IMR-90 (cell line): ENCODE data around the gene APOL3. TPM values are rescaled to one million over a fixed set of nuclear protein-coding genes. Genes with fewer than 3 reads are reported as not detected.
"Not testable (repeated sequence)": the region's sequence is repeated elsewhere in the genome, so short reads cannot be mapped to it uniquely, and the experiment has no call there.

Experiments
- ATAC-seq: fragments of 200-7000 bp; cut with Tn5 transposase; 2 replicates; pipeline ENCODE4 v1.9.1; 2020; ENCODE audit warnings: low read depth, mild to moderate bottlenecking, moderate library complexity
- BruUV-seq: library from RNA; stranded (reverse); fragments of 400-500 nt; replicated peaks from 2 replicates; lab custom pipeline; 2021; lab: Mats Ljungman, UMichigan
- CTCF ChIA-PET: fragments of 300-600 bp; formaldehyde crosslinking; extraction: SDS; loops from one replicate; lab custom pipeline; 2021; ENCODE audit warnings: antibody characterized with exemption; lab: Yijun Ruan, JAX
- POLR2A ChIA-PET: fragments of 300-600 bp; sonication (Branson Sonifier 250); formaldehyde crosslinking; loops from one replicate; lab custom pipeline; 2022; ENCODE audit warnings: antibody characterized with exemption; ENCODE audit not compliant: unreplicated experiment; lab: Charles Lee
- DNase-seq: peaks from one replicate; pipeline ENCODE4 v3.0.0; 2013
- H2AFZ ChIP-seq: replicated peaks from 2 replicates; pipeline ENCODE3; 2013; ENCODE audit warnings: low read length, mild to moderate bottlenecking; ENCODE audit not compliant: poor library complexity
- H2AK5ac ChIP-seq: 2 replicates; pipeline ENCODE4 v1.6.1; 2013; ENCODE audit warnings: low read depth, low read length, inconsistent platforms
- H2AK9ac ChIP-seq: replicated peaks from 2 replicates; pipeline ENCODE3; 2013; ENCODE audit warnings: mild to moderate bottlenecking, low read depth, low read length, moderate library complexity; ENCODE audit not compliant: poor library complexity
- H2BK120ac ChIP-seq: 2 replicates; pipeline ENCODE4 v1.6.1; 2013; ENCODE audit warnings: low read depth, low read length, inconsistent platforms
- H2BK15ac ChIP-seq: 3 replicates; pipeline ENCODE4 v1.6.1; 2013; ENCODE audit warnings: low read depth, low read length, inconsistent platforms
- H2BK20ac ChIP-seq: 2 replicates; pipeline ENCODE4 v1.6.1; 2013; ENCODE audit warnings: low read depth, mild to moderate bottlenecking, inconsistent platforms, low read length, moderate library complexity
- H2BK5ac ChIP-seq: 2 replicates; pipeline ENCODE4 v1.6.1; 2013; ENCODE audit warnings: mild to moderate bottlenecking, low read depth, low read length, inconsistent platforms; ENCODE audit not compliant: poor library complexity, severe bottlenecking
- H3K14ac ChIP-seq: replicated peaks from 2 replicates; pipeline ENCODE4 v1.6.1; 2013; ENCODE audit warnings: low read depth, low read length, inconsistent platforms
- H3K18ac ChIP-seq: 2 replicates; pipeline ENCODE4 v1.6.1; 2013; ENCODE audit warnings: low read depth, low read length, control low read depth
- H3K23ac ChIP-seq: 2 replicates; pipeline ENCODE4 v1.6.1; 2013; ENCODE audit warnings: low read depth, low read length, inconsistent platforms
- H3K27ac ChIP-seq: 2 replicates; pipeline ENCODE4 v1.5.1; 2013; ENCODE audit warnings: mild to moderate bottlenecking, control low read depth, low read length; ENCODE audit not compliant: insufficient read depth
- H3K27me3 ChIP-seq: 2 replicates; pipeline ENCODE4 v1.6.1; 2013; ENCODE audit warnings: low read length; ENCODE audit not compliant: control insufficient read depth, insufficient read depth
- H3K36me3 ChIP-seq: 2 replicates; pipeline ENCODE4 v1.6.1; 2013; ENCODE audit warnings: low read length, mixed read lengths; ENCODE audit not compliant: control insufficient read depth, insufficient read depth
- H3K4ac ChIP-seq: 2 replicates; pipeline ENCODE4 v1.6.1; 2013; ENCODE audit warnings: low read depth, low read length, inconsistent platforms
- H3K4me1 ChIP-seq: 2 replicates; pipeline ENCODE4 v1.6.1; 2013; ENCODE audit warnings: low read length, mixed read lengths; ENCODE audit not compliant: control insufficient read depth, insufficient read depth
- H3K4me2 ChIP-seq: 2 replicates; pipeline ENCODE4 v1.6.1; 2013; ENCODE audit warnings: low read depth, mild to moderate bottlenecking, control low read depth, low read length, moderate library complexity
- H3K4me3 ChIP-seq: 2 replicates; pipeline ENCODE4 v1.5.1; 2013; ENCODE audit warnings: low read depth, mild to moderate bottlenecking, control low read depth, low read length, moderate library complexity; ENCODE audit not compliant: insufficient read depth
- H3K56ac ChIP-seq: 2 replicates; pipeline ENCODE4 v1.6.1; 2013; ENCODE audit warnings: low read length, inconsistent platforms; ENCODE audit not compliant: insufficient read depth; ENCODE audit errors: extremely low read depth
- H3K79me1 ChIP-seq, 2 experiments: 2 replicates each; pipeline ENCODE4 v1.6.1; 2013; ENCODE audit warnings: low read length in 2 of 2, inconsistent platforms in 1 of 2, low read depth in 1 of 2
- H3K9ac ChIP-seq: 2 replicates; pipeline ENCODE4 v1.6.1; 2013; ENCODE audit warnings: low read depth, low read length, control low read depth
- H3K9me1 ChIP-seq: 2 replicates; pipeline ENCODE4 v1.6.1; 2013; ENCODE audit warnings: low read length, inconsistent platforms; ENCODE audit not compliant: insufficient read depth
- H3K9me3 ChIP-seq: 2 replicates; pipeline ENCODE4 v1.6.1; 2013; ENCODE audit warnings: low read length; ENCODE audit not compliant: control insufficient read depth, insufficient read depth
- H4K20me1 ChIP-seq: 2 replicates; pipeline ENCODE4 v1.6.1; 2013; ENCODE audit warnings: low read length, inconsistent platforms; ENCODE audit not compliant: insufficient read depth
- H4K5ac ChIP-seq: 2 replicates; pipeline ENCODE4 v1.6.1; 2013; ENCODE audit warnings: mild to moderate bottlenecking, low read depth, low read length, control low read depth
- H4K8ac ChIP-seq, 2 experiments: 2 replicates each; pipeline ENCODE4 v1.6.1; 2013; ENCODE audit warnings: low read depth in 2 of 2, low read length in 2 of 2, control low read depth in 1 of 2, inconsistent platforms in 1 of 2
- H4K91ac ChIP-seq: 2 replicates; pipeline ENCODE4 v1.6.1; 2013; ENCODE audit warnings: low read depth, low read length, inconsistent platforms; ENCODE audit not compliant: insufficient read depth
- MAFK ChIP-seq: IDR thresholded peaks from 2 replicates; pipeline ENCODE4 v1.6.1; 2012; ENCODE audit warnings: low read depth, low read length, improper control_type of control experiment
- MAZ ChIP-seq: IDR thresholded peaks from 2 replicates; pipeline ENCODE4 v1.6.1; 2012; ENCODE audit warnings: low read depth, mild to moderate bottlenecking, low read length, improper control_type of control experiment, moderate library complexity, borderline replicate concordance
- MXI1 ChIP-seq: IDR thresholded peaks from 2 replicates; pipeline ENCODE4 v1.6.1; 2012; ENCODE audit warnings: low read depth, mild to moderate bottlenecking, low read length, moderate library complexity, borderline replicate concordance
- NFE2L2 ChIP-seq: fragments of 150-350 bp; IDR thresholded peaks from 2 replicates; pipeline ENCODE4 v1.6.1; 2016; ENCODE audit warnings: low read depth, mild to moderate bottlenecking, low read length
- POLR2A ChIP-seq: IDR thresholded peaks from 2 replicates; pipeline ENCODE4 v1.6.1; 2012; ENCODE audit warnings: mild to moderate bottlenecking, low read depth, low read length
- RAD21 ChIP-seq: IDR thresholded peaks from 2 replicates; pipeline ENCODE4 v1.6.1; 2012; ENCODE audit warnings: low read length, improper control_type of control experiment
- USF2 ChIP-seq: fragments of 150-350 bp; IDR thresholded peaks from 2 replicates; pipeline ENCODE4 v1.6.1; 2017; ENCODE audit warnings: mild to moderate bottlenecking, antibody characterized with exemption, low read length, low read depth
- WGBS, 2 experiments: methylation state at CpG; one replicate each; pipeline versions ENCODE4 v1.1.5 to v1.1.7; 2013; ENCODE audit warnings: missing lambda C conversion rate in 2 of 2; ENCODE audit not compliant: insufficient read length in 1 of 2; ENCODE audit errors: extremely low coverage in 2 of 2; 5-methylcytosine and 5-hydroxymethylcytosine counted together
- dilution Hi-C: fragments of 300-500 bp; cut with HindIII; formaldehyde crosslinking; loops from one replicate; pipeline ENCODE4 v1.14.3; 2018; ENCODE audit warnings: low sequenced_read_pairs; ENCODE audit not compliant: unreplicated experiment
- in situ Hi-C: fragments of 300-500 bp; cut with MboI; formaldehyde crosslinking; loops from 3 replicates; pipeline ENCODE4 v1.14.3; 2019; ENCODE audit warnings: low sequenced_read_pairs, inconsistent platforms, mixed read lengths
- intact Hi-C: fragments of 100-400 bp; cut with micrococcal nuclease; formaldehyde crosslinking; loops from 2 replicates; pipeline ENCODE4 v1.10.0; 2022
- polyA plus RNA-seq, 3 experiments: library from polyadenylated mRNA; depleted of rRNA; stranded (reverse); fragments of >200 nt; gene quantifications; 2 replicates each; pipeline ENCODE4 v1.2.3, GENCODE V29; 2012; ENCODE audit warnings: low replicate concordance in 1 of 3
- total RNA-seq: library from RNA; depleted of rRNA; stranded (reverse); fragments of >200 nt; gene quantifications from 2 replicates; pipeline ENCODE4 v1.2.3, GENCODE V29; 2012

The APOL3 gene
- total and polyA plus RNA-seq, 2 of the 4 experiments (the other 2 are of a cell fraction) = 1.4 to 2.3 TPM

GRCh38 chr22:36101756-36102155 is 58.8 kb downstream of the APOL3 start:
- H3K18ac ChIP-seq = no peak overlapping the region
- H2AFZ ChIP-seq = no peak overlapping the region
- H4K20me1 ChIP-seq = no peaks in the 10 kb centered on the region
- ChIA-PET POLR2A (no interaction called here), CTCF (no interaction called here)
- H3K9ac ChIP-seq = no peak overlapping the region
- WGBS, 2 experiments = no CpG with 5 or more reads among the region's 4 CpGs
- TF ChIP-seq MAFK = no peak
- no peak for TF ChIP-seq MXI1
- TF ChIP-seq MAZ = no peak
- TF ChIP-seq POLR2A = no peak
- TF ChIP-seq RAD21 = no peak
- no peak for TF ChIP-seq NFE2L2
- TF ChIP-seq USF2 = no peak
- no peak overlapping the region for H3K4ac ChIP-seq
- no peak for DNase-seq
- BruUV-seq = no TSS peak
- H2BK120ac ChIP-seq = no peak overlapping the region
- intact Hi-C loops (no loop called here), in situ Hi-C loops (no loop called here), dilution Hi-C loops (no loop called here)
- no peak overlapping the region for H2BK20ac ChIP-seq
- H3K56ac ChIP-seq = no peak overlapping the region
- H3K27me3 ChIP-seq = no peaks in the 10 kb centered on the region; the same call in none of the 2 replicates
- H3K23ac ChIP-seq = no peak overlapping the region
- H3K9me1 ChIP-seq = no peaks in the 10 kb centered on the region
- H3K4me1 ChIP-seq = no peaks in the 10 kb centered on the region
- no peak overlapping the region for H2AK9ac ChIP-seq
- no peak overlapping the region for H4K5ac ChIP-seq
- no peak overlapping the region for H4K8ac ChIP-seq
- H3K9me3 ChIP-seq = no peaks in the 10 kb centered on the region; the same call in 1 of the 2 replicates
- H3K14ac ChIP-seq = no peak overlapping the region
- H3K4me2 ChIP-seq = no peak overlapping the region
- ATAC-seq = no peak
- no peak overlapping the region for H4K91ac ChIP-seq
- no peak overlapping the region for H3K27ac ChIP-seq
- no peak overlapping the region for H2AK5ac ChIP-seq
- no peaks in the 10 kb centered on the region for H3K36me3 ChIP-seq
- H3K79me1 ChIP-seq = no peaks in the 10 kb centered on the region
- no peak overlapping the region for H2BK15ac ChIP-seq
- H3K4me3 ChIP-seq = no peak overlapping the region
- H2BK5ac ChIP-seq = no peak overlapping the region

- H3K9ac ChIP-seq, H2BK20ac ChIP-seq, BruUV-seq, DNase-seq, H3K27ac ChIP-seq, H3K36me3 ChIP-seq, intact Hi-C loops, POLR2A ChIA-PET, H3K9me3 ChIP-seq, H4K20me1 ChIP-seq, H4K5ac ChIP-seq, H3K18ac ChIP-seq, H3K56ac ChIP-seq, dilution Hi-C loops, H2AFZ ChIP-seq, H3K23ac ChIP-seq, in situ Hi-C loops, ATAC-seq, H2BK15ac ChIP-seq, H3K9me1 ChIP-seq, H3K4me3 ChIP-seq, H3K4me2 ChIP-seq, CTCF ChIA-PET, H4K8ac ChIP-seq, H2AK9ac ChIP-seq, H3K4me1 ChIP-seq, H3K79me1 ChIP-seq, H2AK5ac ChIP-seq, H2BK120ac ChIP-seq, H4K91ac ChIP-seq, H3K14ac ChIP-seq, H3K27me3 ChIP-seq, H3K4ac ChIP-seq, H2BK5ac ChIP-seq: not testable (repeated sequence)
- whole genome bisulfite sequencing, 2 experiments = no CpG with 5 or more reads among the region's 4 CpGs
Measured at GRCh38 chr22:36100908-36101307, 59.6 kb downstream of the APOL3 start.
